GM21737 (cell line): ENCODE measurements around the gene ARHGEF17.

Experiments
- ATAC-seq: cut with Tn5 transposase; IDR thresholded peaks from one replicate; pipeline ENCODE4 v1.9.1; 2021; ENCODE audit warnings: mild to moderate bottlenecking, moderate library complexity; ENCODE audit not compliant: unreplicated experiment

Gene ARHGEF17

DNA sequence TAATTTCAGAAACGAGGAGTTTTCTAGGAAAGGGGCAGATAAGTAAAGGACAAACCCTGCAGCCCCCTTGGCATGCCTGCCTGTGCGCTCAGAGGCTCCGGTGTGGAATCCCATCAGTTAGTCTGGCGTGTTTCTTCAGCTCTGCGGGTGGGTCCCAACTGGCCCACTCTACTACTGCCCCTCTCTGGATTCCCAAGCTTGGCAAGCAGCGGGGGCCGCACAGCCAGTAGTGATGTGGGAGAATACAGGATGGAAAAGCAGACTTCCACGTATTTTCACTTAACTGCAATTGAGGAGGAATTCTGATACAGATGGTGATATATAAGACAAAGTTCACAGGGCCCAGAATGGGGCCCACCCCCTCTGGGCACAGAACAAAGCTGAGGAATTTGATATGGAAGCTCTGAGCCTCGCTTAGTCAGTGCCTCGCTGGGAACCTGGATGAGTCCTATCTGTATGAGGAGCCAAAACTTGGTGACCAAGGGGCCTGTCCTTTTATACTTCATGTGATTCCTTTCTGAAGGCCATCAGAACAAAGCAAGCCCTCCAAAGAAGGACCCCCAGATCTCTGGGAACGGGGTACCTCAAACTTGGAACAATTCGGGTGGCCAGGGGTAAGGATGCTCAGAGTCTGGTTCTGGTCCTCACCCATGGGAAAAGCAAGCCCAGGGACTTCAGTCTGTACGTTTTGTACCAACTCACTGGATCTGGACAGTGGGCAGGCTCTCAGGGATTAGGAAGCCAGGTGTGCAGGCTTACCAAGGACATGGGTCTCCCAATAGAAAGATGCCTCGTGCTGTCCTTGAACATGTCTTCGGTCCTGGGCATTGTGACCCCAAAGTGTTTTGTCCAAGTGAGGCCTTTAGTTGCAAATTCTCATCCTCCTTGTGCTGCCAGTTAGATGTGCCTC lies 94.1 kb downstream of the ARHGEF17 start:
- ATAC-seq, result no peak

GRCh38 chr11:73402834-73403185 lies 94.7 kb downstream of the ARHGEF17 start:
- ATAC-seq, result no peak

DNA sequence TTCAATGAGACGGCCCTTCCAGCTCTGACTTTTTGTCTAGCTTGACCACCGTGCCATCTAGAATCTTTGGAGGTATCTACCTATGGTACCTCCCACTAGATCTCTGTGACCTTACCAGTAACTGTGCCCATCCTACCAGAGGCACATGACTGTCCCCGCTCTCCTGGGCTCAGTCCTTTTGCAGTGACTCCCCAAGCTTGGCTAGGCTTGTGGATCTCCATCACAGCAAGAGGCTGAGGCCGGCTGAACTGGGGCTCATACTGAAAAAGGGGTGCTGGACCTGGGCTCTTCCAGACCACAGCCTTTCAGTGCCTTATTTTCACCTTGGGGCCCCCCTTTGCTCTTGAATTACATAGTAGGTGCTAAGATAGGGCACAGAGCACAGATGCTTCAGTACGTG lies 95.5 kb downstream of the ARHGEF17 start:
- no peak for ATAC-seq

DNA sequence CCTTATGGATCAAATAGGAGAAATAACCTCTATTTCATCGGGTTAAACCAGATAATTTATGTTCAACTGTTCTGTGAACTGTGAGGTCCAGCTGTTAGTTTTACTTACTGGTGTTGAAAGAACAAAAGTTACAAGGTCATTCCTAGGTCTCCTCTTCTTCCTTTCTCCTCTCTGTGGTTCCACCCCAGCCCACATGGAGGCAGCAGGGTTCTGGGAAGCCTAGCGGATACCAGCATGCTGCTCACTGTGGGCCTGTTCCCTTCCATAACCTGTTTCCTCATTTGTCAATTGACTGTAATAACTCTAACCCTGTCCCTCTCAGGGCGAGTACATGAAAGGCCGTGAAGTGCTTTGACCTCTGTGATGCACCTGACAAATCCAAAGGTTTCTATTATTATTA lies 96.0 kb downstream of the ARHGEF17 start:
- ATAC-seq, result no peak

- no peak for ATAC-seq
Measured at GRCh38 chr11:73404506-73405145, 96.5 kb downstream of the ARHGEF17 start.

- ATAC-seq, result no peak
Measured at GRCh38 chr11:73405146-73405510, 97.1 kb downstream of the ARHGEF17 start.

DNA sequence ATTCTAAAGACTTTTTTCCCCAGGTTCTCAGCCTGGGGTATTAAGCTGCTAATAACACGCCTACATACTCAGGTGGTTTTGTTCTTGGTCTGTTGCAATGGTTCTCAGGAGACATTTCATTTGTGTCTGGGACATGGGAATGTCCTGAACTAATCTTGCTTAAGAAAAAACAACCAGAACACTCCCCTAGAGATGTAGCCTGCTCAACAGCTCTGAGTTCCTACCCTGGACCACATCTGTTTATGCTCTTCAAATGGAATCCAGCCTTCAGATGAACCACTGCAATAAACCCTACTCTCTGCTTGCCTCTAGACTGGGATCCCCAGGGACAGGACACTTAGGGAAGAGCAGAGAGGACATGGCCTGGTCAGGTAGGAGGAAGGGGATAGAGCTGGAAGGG lies 98.1 kb downstream of the ARHGEF17 start:
- no peak for ATAC-seq

DNA sequence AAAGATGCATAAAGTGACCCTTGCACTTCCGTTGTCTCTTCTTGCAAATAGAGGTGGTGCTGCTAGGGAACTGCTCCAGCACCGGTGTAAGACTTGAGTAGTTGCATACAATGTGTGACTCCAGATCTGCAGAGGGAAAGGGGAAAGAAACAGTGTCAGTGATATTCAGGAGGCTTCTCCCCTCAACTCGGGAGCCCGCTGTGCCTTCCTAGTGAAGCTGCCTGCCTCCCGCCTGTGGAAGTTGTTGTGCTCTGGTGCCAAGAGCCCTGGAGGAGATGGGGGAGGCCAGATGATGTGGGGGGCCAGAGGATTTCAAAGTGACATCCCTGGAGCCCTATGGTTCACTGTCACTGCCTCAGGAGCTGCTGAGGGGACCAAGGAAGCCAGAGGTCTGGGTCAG lies 98.5 kb downstream of the ARHGEF17 start:
- no peak for ATAC-seq

- ATAC-seq, result no peak
Measured at GRCh38 chr11:73409431-73409830, 101.4 kb downstream of the ARHGEF17 start.

- no peak for ATAC-seq
Measured at GRCh38 chr11:73410627-73411026, 102.6 kb downstream of the ARHGEF17 start.

- no peak for ATAC-seq
Measured at GRCh38 chr11:73411031-73411430, 103.0 kb downstream of the ARHGEF17 start.

DNA sequence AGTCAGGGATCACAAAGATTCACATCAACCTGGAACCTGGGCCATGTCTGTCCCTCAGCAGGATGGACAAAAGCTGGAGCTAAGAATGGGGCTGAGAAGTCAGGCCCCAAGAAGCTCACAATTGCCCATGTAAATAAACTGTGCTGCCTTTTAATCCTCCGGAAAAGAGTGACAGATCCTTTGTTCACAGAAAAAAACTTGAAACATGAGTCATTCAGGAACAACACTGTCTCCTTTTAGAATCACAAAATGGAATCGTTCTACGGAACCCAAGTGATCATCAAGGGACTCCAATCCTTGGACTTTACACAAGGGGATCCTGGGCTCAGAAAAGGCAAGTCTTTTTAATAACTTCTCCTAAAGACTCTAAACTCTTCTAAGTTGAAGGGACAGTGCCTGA lies 104.2 kb downstream of the ARHGEF17 start:
- no peak for ATAC-seq

DNA sequence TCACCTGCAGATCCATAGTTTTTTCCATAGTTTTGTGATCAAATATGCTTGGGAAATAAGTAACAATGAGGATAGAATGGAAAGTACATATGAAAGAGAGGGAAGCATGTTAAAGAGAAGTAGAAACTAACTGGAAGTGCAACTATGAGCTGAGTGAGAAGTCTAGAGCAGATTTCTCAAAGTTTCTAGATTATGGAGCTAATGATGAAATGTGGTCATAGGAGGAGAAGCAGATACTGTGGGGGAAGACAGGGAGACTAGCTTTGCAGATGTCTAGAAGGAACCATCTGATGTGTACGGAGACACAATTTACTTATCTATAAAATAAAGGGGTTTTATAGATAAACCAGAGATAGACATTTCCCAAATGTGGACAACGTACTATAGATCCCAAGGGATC lies 105.2 kb downstream of the ARHGEF17 start:
- ATAC-seq, result no peak

DNA sequence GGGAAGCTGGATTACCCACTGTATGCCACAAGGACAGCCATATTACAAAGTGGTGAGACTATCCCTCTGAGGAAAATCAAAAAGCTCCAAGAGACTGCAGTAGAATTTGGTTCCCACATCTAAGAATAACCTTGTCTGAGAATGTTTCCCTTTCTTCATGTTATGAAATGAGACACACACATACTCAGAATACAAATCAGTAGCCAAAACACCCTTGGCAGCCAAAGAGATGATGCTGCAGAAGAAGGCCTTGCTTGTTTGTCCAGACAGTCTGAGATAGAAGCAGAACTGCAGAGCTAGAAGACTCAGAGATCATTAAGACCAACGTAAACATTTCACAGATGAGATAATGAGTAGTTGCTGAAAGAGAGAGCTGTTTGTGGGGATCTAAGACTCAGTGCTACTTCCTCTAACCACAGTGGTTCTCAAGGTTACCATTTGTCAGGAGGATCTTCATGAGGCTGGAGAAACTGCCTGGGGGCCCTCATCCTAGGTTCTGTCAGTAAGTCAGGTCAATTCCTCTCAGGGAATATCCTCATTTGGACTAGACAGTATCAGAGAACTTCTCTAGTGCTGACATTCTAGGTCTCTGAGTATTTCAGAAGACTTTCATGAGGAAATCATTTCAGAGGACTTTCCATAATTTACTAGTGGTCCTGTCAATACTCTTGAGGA lies 107.0 kb downstream of the ARHGEF17 start:
- no peak for ATAC-seq

GRCh38 chr11:73415854-73416615 lies 108.0 kb downstream of the ARHGEF17 start:
- no peak for ATAC-seq

- no peak for ATAC-seq
Measured at GRCh38 chr11:73416786-73417185, 108.7 kb downstream of the ARHGEF17 start.
